Mesenchymal stem cell (in vitro differentiated cells and primary cell): ENCODE results near the gene LTB.
A peak's percentile ranks its signal among the peaks of the same experiment; 100 is the strongest.

ENCODE experiments used
- DNase-seq: peaks from one replicate; pipeline ENCODE4 v3.0.0-alpha.2; 2013
- H2AFZ ChIP-seq: one replicate; pipeline ENCODE4 v1.6.1; 2013; ENCODE audit warnings: low read depth, mild to moderate bottlenecking, control low read depth, inconsistent platforms, low read length, moderate library complexity
- H2AK5ac ChIP-seq: 2 replicates; pipeline ENCODE4 v1.6.1; 2013; ENCODE audit warnings: low read length, moderate library complexity, mild to moderate bottlenecking, inconsistent platforms; ENCODE audit not compliant: severe bottlenecking
- H2BK120ac ChIP-seq: one replicate; pipeline ENCODE4 v1.6.1; 2013; ENCODE audit warnings: low read depth, mild to moderate bottlenecking, inconsistent platforms, low read length, moderate library complexity
- H2BK12ac ChIP-seq, 2 experiments: one replicate each; pipeline ENCODE4 v1.6.1; 2013; ENCODE audit warnings: inconsistent platforms in 2 of 2, low read length in 2 of 2, mild to moderate bottlenecking in 2 of 2, moderate library complexity in 2 of 2, control low read depth in 1 of 2
- H2BK15ac ChIP-seq: one replicate; pipeline ENCODE4 v1.6.1; 2013; ENCODE audit warnings: mild to moderate bottlenecking, low read depth, inconsistent platforms; ENCODE audit not compliant: poor library complexity, severe bottlenecking
- H2BK5ac ChIP-seq: 2 replicates; pipeline ENCODE4 v1.6.1; 2013; ENCODE audit warnings: low read depth, mild to moderate bottlenecking, low read length, control low read depth, inconsistent platforms; ENCODE audit not compliant: poor library complexity, severe bottlenecking
- H3K14ac ChIP-seq, 2 experiments: one replicate each; pipeline ENCODE4 v1.6.1; 2013; ENCODE audit warnings: inconsistent platforms in 2 of 2, low read length in 2 of 2, control low read depth in 1 of 2, mild to moderate bottlenecking in 1 of 2, moderate library complexity in 1 of 2
- H3K18ac ChIP-seq, 2 experiments: one replicate each; pipeline ENCODE4 v1.6.1; 2013; ENCODE audit warnings: inconsistent platforms in 2 of 2, low read length in 2 of 2, control low read depth in 1 of 2, low read depth in 1 of 2, mild to moderate bottlenecking in 1 of 2
- H3K23ac ChIP-seq, 2 experiments: one replicate each; pipeline ENCODE4 v1.6.1; 2013; ENCODE audit warnings: inconsistent platforms in 2 of 2, low read length in 2 of 2, mild to moderate bottlenecking in 2 of 2, moderate library complexity in 2 of 2, control low read depth in 1 of 2
- H3K27ac ChIP-seq: 2 replicates; pipeline ENCODE4 v1.5.1; 2013; ENCODE audit warnings: mild to moderate bottlenecking, moderate library complexity, low read length, control low read depth, inconsistent platforms; ENCODE audit not compliant: poor library complexity, severe bottlenecking
- H3K27me3 ChIP-seq, 2 experiments: 2 replicates each; pipeline versions ENCODE4 v1.6.1 to v1.7.0; 2013; ENCODE audit warnings: low read length in 2 of 2, mild to moderate bottlenecking in 2 of 2, moderate library complexity in 2 of 2, control low read depth in 1 of 2, inconsistent platforms in 1 of 2; ENCODE audit not compliant: control insufficient read depth in 1 of 2, insufficient read depth in 1 of 2
- H3K36me3 ChIP-seq, 2 experiments: 2 replicates each; pipeline versions ENCODE4 v1.6.1 to v1.7.0; 2013; ENCODE audit warnings: low read length in 2 of 2, control low read depth in 1 of 2, inconsistent platforms in 1 of 2, low read depth in 1 of 2, mild to moderate bottlenecking in 1 of 2; ENCODE audit not compliant: insufficient read depth in 2 of 2, control insufficient read depth in 1 of 2
- H3K4ac ChIP-seq, 2 experiments: one replicate each; pipeline ENCODE4 v1.6.1; 2013; ENCODE audit warnings: inconsistent platforms in 2 of 2, low read length in 2 of 2, mild to moderate bottlenecking in 2 of 2, moderate library complexity in 2 of 2, control low read depth in 1 of 2, low read depth in 1 of 2
- H3K4me1 ChIP-seq: 2 replicates; pipeline ENCODE4 v1.6.1; 2013; ENCODE audit warnings: low read depth, low read length, control low read depth; ENCODE audit not compliant: control insufficient read depth, insufficient read depth
- H3K4me2 ChIP-seq: 2 replicates; pipeline ENCODE4 v1.6.1; 2013; ENCODE audit warnings: low read length, mild to moderate bottlenecking, inconsistent platforms; ENCODE audit not compliant: poor library complexity, severe bottlenecking
- H3K4me3 ChIP-seq, 2 experiments: 2 replicates each; pipeline versions ENCODE4 v1.5.1 to v1.7.0; 2013; ENCODE audit warnings: low read length in 2 of 2, mild to moderate bottlenecking in 2 of 2, control low read depth in 1 of 2, low read depth in 1 of 2; ENCODE audit not compliant: insufficient read depth in 1 of 2
- H3K79me1 ChIP-seq: replicated peaks from 2 replicates; pipeline ENCODE4 v1.6.1; 2013; ENCODE audit warnings: mild to moderate bottlenecking, control low read depth, low read length, inconsistent platforms; ENCODE audit not compliant: poor library complexity, severe bottlenecking
- H3K9ac ChIP-seq: 2 replicates; pipeline ENCODE4 v1.7.0; 2013; ENCODE audit warnings: mild to moderate bottlenecking, low read length, moderate library complexity
- H3K9me3 ChIP-seq: 2 replicates; pipeline ENCODE4 v1.7.0; 2013; ENCODE audit warnings: mild to moderate bottlenecking, low read length; ENCODE audit not compliant: control insufficient read depth
- H4K8ac ChIP-seq: one replicate; pipeline ENCODE4 v1.6.1; 2013; ENCODE audit warnings: inconsistent platforms, mild to moderate bottlenecking, low read length, moderate library complexity
- H4K91ac ChIP-seq: one replicate; pipeline ENCODE4 v1.6.1; 2013; ENCODE audit warnings: mild to moderate bottlenecking, low read length, inconsistent platforms
- WGBS: methylation state at CpG from one replicate; pipeline ENCODE4 v1.1.7; 2013; ENCODE audit warnings: mixed read lengths; 5-methylcytosine and 5-hydroxymethylcytosine counted together

Gene LTB

GRCh38 chr6:31576897-31577578 lies 5.2 kb downstream of the LTB start:
- 92% methylated on average over 19 of the region's 19 CpGs for WGBS
- no peak overlapping the region for H2BK120ac ChIP-seq
- H2AFZ ChIP-seq: no peak overlapping the region
- peak overlapping the region; percentile 19 for H2BK15ac ChIP-seq
- H3K4me1 ChIP-seq: peaks cover 15% of the 10 kb centered on the region
- no peak overlapping the region for H4K8ac ChIP-seq
- H3K27me3 ChIP-seq: peaks cover 0 to 10% of the 10 kb centered on the region in 2 experiments
- no peak overlapping the region for H2AK5ac ChIP-seq
- H3K18ac ChIP-seq: no peak overlapping the region
- H3K36me3 ChIP-seq: no peaks in the 10 kb centered on the region
- H3K4me3 ChIP-seq: no peak overlapping the region
- H3K23ac ChIP-seq: no peak overlapping the region
- peak overlapping the region in 1 of 2 experiments; percentile 64 for H2BK12ac ChIP-seq
- no peak overlapping the region for H2BK5ac ChIP-seq
- no peak overlapping the region for H3K4me2 ChIP-seq
- no peak overlapping the region for H3K14ac ChIP-seq
- no peak overlapping the region for H3K4ac ChIP-seq
- no peak overlapping the region for H3K27ac ChIP-seq
- H3K9ac ChIP-seq: no peak overlapping the region
- no peaks in the 10 kb centered on the region for H3K9me3 ChIP-seq
- peaks cover 10% of the 10 kb centered on the region for H3K79me1 ChIP-seq
- no peak overlapping the region for H4K91ac ChIP-seq
- no peak for DNase-seq

- Histone ChIP-seq H4K8ac (no peak overlapping the region), H3K27ac (no peak overlapping the region), H3K4me1 (peaks cover 9% of the 10 kb centered on the region), H3K4me3 (peak overlapping the region in 1 of 2 experiments; percentile 71), H3K18ac (no peak overlapping the region), H3K79me1 (peaks cover 2% of the 10 kb centered on the region), H3K4ac (no peak overlapping the region), H3K9ac (peak overlapping the region; percentile 61), H2BK15ac (no peak overlapping the region), H3K23ac (no peak overlapping the region), H3K14ac (no peak overlapping the region), H2AK5ac (no peak overlapping the region), H2BK120ac (no peak overlapping the region), H2BK12ac (no peak overlapping the region), H3K27me3 (peaks cover 0 to 10% of the 10 kb centered on the region in 2 experiments), H3K4me2 (no peak overlapping the region), H3K9me3 (no peaks in the 10 kb centered on the region), H2AFZ (no peak overlapping the region), H2BK5ac (no peak overlapping the region), H4K91ac (no peak overlapping the region), H3K36me3 (no peaks in the 10 kb centered on the region)
- WGBS: 88% methylated on average over 7 of the region's 8 CpGs
- no peak for DNase-seq
These were observed 6.1 kb downstream of the LTB start for GRCh38 chr6:31575952-31576685.

GRCh38 chr6:31575335-31575901 lies 6.8 kb downstream of the LTB start, which contains the start of gene TNF:
Gene TNF (plus strand): TSS chr6:31575565. CDS start chr6:31575742, 177 bp downstream.
- H3K14ac ChIP-seq: no peak within 1 kb of the TSS
- H4K8ac ChIP-seq: no peak within 1 kb of the TSS
- no peak within 1 kb of the TSS for H2BK5ac ChIP-seq
- WGBS: 94% methylated on average over 17 of the region's 19 CpGs
- no peak within 1 kb of the TSS for H2AFZ ChIP-seq
- H3K4ac ChIP-seq: no peak within 1 kb of the TSS
- H3K18ac ChIP-seq: no peak within 1 kb of the TSS
- H3K4me3 ChIP-seq: peak within 1 kb of the TSS in 1 of 2 experiments; percentile 71
- no peak for DNase-seq
- no peak within 1 kb of the TSS for H3K23ac ChIP-seq
- peaks cover 5% of the 10 kb centered on the region for H3K4me1 ChIP-seq
- H3K79me1 ChIP-seq: no peaks in the 10 kb centered on the region
- no peak within 1 kb of the TSS for H3K27ac ChIP-seq
- H4K91ac ChIP-seq: peak within 1 kb of the TSS; percentile 11
- no peak within 1 kb of the TSS for H2AK5ac ChIP-seq
- H3K4me2 ChIP-seq: no peak within 1 kb of the TSS
- H2BK120ac ChIP-seq: no peak within 1 kb of the TSS
- H3K27me3 ChIP-seq: peaks cover 0 to 10% of the 10 kb centered on the region in 2 experiments
- peak within 1 kb of the TSS; percentile 61 for H3K9ac ChIP-seq
- no peaks in the 10 kb centered on the region for H3K36me3 ChIP-seq
- no peak within 1 kb of the TSS for H2BK15ac ChIP-seq
- H3K9me3 ChIP-seq: no peaks in the 10 kb centered on the region
- no peak within 1 kb of the TSS for H2BK12ac ChIP-seq
